Fibroblast of pulmonary artery (primary cell): ENCODE results near the gene STPG2.

Source experiments
- DNase-seq: peaks from one replicate; pipeline ENCODE4 v3.0.0-alpha.2; 2010; ENCODE audit warnings: low read depth
- H3K4me3 ChIP-seq: replicated peaks from 2 replicates; pipeline ENCODE4 v1.5.1; 2011; ENCODE audit warnings: low read depth, mild to moderate bottlenecking, control low read depth, low read length, moderate library complexity
- CTCF ChIP-seq: IDR thresholded peaks from 2 replicates; pipeline ENCODE4 v1.5.1; 2011; ENCODE audit warnings: mild to moderate bottlenecking, control low read depth, low read length, inconsistent platforms; ENCODE audit errors: missing control alignments

Gene STPG2

GRCh38 chr4:97953171-97953941 is 189.9 kb downstream of the STPG2 start:
- H3K4me3 ChIP-seq, result no peak overlapping the region
- no peak for DNase-seq
- no peak for TF ChIP-seq CTCF

- no peak for TF ChIP-seq CTCF
- no peak for DNase-seq
- H3K4me3 ChIP-seq, result no peak overlapping the region
Measured at GRCh38 chr4:97952763-97953162, 190.5 kb downstream of the STPG2 start.

DNA sequence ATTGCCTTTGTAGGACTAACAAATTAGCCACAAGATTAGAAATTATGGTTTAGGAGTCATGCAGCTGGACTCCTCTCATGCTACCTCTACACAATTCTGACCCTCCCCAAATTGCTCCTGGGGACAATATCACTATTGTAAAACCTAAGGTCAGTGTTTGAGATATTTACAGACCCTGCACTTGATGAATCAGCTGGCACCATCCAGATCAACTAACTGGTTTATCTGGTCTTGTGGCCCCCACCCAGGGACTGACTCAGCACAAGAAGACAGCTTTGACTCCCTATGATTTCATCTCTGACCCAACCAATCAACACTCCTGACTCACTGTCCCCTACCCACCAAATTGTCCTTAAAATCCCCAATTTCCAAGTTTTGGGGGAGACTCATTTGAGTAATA is 192.4 kb downstream of the STPG2 start:
- no peak overlapping the region for H3K4me3 ChIP-seq
- no peak for DNase-seq
- TF ChIP-seq CTCF, result no peak

DNA sequence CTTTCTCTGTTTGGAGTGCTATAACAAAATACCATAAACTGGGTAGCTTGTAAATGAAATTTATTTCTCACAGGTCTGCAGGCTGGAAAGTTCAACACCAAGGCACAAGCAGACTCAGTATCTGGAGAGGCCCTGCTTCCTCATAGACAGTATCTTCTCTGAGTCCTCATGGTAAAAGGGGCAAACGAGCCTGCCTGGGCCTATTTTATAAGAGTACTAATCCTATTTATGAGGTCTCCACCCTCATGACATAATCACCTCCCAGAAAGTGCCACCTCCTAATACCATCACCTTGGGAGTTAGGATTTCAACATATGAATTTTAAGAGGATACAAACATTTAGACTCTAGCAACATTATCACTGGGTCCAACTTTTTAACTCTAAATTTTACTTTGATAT is 200.3 kb downstream of the STPG2 start:
- DNase-seq, result no peak
- TF ChIP-seq CTCF, result no peak
- H3K4me3 ChIP-seq, result no peak overlapping the region

DNA sequence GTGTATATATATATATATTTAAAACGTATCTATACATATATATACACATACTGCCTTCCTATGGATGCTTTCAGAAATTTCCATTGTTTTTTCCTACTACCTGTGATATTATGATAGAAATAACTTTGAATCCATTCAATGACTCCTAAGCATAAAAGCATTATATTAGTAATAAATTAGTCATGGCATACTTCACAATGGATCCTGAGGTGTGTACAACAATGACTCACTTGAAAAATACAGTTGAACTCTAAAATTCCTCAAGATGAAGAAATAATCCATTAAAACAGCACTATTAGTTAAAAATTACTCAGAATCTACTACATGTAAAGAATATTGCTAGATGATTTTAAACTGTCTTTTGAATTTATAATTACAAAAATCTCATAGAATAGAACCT is 201.1 kb downstream of the STPG2 start:
- peak; percentile 2 for DNase-seq
- TF ChIP-seq CTCF, result no peak
- H3K4me3 ChIP-seq, result no peak overlapping the region

DNA sequence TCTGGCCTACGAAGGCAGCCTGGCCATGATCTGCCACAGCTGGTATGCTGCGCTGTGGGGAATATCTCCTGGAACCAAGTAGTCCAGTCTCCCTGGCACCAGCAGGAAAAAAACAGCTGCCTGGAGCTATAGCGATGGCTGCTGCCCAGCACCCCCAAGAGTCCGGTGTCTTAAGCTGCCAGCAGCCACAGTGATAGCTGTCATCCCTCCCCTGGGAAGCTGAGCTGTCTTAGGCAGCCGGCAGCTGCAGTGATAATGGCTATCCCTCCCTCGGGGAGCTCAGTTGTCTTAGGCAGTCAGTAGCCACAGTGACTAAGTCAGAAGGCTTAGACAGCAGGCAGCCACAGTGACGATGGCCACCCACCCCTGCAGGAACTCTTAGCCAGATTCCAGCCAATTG is 205.1 kb downstream of the STPG2 start:
- H3K4me3 ChIP-seq, result no peak overlapping the region
- DNase-seq, result no peak
- TF ChIP-seq CTCF, result no peak

DNA sequence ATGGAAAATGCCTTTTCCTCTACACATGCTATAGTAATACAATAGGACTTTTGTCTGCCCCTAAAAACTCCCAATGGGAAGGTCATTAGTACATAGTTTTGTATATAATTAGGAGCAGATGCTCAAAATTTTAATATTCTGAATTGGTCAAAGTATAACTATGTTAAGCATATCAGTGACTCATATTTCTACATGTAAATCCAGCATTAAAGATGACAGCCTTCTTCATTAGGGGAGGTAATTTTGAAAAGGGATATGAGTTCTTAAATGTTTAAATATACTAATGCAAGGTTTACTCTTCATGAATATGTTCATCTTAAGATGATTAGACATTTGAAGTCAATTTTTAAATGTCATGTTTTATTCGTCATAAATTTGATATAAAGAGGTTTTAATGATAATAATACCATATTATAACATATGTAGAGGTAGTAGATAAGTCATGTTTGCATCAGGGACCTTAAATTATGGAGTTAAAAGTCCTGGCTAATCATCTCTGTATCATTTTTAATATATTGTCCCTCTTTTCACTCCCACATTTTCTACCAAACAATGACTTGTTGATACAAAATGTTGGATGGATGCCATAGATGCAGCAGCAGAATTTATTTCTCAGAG is 218.8 kb downstream of the STPG2 start:
- TF ChIP-seq CTCF, result no peak
- H3K4me3 ChIP-seq, result no peak overlapping the region
- DNase-seq, result no peak
